Measurements from ENCODE around the gene MATK.

The MATK gene

DNA sequence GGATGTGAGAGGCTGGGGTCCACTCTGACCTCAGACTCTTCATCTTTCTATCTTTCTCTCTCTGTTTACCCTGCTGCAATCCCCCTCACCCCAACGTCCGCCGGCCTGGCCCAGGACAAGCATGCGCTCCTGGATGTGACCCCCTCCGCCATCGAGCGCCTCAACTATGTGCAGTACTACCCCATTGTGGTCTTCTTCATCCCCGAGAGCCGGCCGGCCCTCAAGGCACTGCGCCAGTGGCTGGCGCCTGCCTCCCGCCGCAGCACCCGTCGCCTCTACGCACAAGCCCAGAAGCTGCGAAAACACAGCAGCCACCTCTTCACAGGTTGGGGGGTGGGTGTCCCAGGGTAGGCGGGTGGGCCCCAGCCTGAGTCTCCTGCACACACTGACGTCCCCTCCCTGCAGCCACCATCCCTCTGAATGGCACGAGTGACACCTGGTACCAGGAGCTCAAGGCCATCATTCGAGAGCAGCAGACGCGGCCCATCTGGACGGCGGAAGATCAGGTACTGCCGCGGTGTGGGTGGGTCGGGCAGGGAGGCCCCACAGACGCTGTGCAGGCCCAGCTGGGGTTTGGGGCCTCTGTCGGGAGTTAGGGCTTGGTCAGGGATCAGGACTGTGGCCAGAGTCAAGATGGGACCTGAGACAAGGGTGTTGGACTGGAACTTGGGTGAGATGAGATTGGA lies 39.7 kb downstream of the MATK start:
- H3K27me3 Mint-ChIP-seq (ENCODE audit: low read depth, poor library complexity), result peaks cover 10% of the 10 kb centered on the region
- no peak overlapping the region for H3K4me3 Mint-ChIP-seq
- TF ChIP-seq, protein P1, sequence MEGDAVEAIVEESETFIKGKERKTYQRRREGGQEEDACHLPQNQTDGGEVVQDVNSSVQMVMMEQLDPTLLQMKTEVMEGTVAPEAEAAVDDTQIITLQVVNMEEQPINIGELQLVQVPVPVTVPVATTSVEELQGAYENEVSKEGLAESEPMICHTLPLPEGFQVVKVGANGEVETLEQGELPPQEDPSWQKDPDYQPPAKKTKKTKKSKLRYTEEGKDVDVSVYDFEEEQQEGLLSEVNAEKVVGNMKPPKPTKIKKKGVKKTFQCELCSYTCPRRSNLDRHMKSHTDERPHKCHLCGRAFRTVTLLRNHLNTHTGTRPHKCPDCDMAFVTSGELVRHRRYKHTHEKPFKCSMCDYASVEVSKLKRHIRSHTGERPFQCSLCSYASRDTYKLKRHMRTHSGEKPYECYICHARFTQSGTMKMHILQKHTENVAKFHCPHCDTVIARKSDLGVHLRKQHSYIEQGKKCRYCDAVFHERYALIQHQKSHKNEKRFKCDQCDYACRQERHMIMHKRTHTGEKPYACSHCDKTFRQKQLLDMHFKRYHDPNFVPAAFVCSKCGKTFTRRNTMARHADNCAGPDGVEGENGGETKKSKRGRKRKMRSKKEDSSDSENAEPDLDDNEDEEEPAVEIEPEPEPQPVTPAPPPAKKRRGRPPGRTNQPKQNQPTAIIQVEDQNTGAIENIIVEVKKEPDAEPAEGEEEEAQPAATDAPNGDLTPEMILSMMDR (IDR thresholded peaks at IDR 0.05), result no peak
- DNase-seq, result no peak
- H3K4me1 Mint-ChIP-seq, result no peaks in the 10 kb centered on the region
- H3K36me3 Mint-ChIP-seq (ENCODE audit: low read depth), result peaks cover 8% of the 10 kb centered on the region
- H3K9me3 Mint-ChIP-seq, result no peaks in the 10 kb centered on the region
- H3K27ac Mint-ChIP-seq, result no peak overlapping the region

DNA sequence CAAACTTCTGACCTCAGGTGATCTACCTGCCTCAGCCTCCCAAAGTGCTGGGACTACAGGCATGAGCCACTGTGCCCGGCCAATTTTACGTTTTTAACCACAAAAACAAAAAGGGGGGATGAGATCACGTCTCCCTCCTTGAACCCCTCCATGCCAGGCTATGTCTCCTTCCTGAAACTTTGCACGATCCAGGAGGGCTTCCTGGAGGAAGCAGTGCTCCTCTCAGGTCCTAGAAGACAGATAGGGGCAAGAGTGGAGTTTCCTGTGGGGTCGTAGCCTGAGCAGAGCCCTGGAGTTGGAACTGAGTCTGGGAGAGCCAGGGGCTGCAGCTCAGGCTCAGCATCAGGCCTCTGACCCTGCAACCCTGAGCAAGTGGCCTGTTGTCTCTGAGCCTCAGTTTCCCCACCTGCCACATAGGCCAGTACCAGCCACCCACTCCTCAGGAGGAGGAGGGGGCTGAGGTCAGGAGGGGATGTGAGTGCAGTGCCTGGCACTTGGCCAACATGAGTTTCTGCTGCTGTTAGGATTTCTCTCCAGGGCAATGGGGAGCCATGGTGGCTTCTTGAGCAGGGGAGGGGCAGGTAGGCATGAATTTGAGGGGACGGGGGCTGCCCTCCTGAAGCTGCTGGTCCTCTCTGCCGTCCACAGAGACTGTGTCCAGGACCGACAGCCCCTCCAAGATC lies 40.7 kb downstream of the MATK start:
- Mint-ChIP-seq H3K27me3 (ENCODE audit: low read depth, poor library complexity) (peaks cover 10% of the 10 kb centered on the region), H3K36me3 (ENCODE audit: low read depth) (peaks cover 6% of the 10 kb centered on the region), H3K4me1 (no peaks in the 10 kb centered on the region), H3K9me3 (no peaks in the 10 kb centered on the region), H3K27ac (no peak overlapping the region), H3K4me3 (no peak overlapping the region)
- no peak for DNase-seq
- TF ChIP-seq, protein P1 (IDR thresholded peaks at IDR 0.05), result no peak

DNA sequence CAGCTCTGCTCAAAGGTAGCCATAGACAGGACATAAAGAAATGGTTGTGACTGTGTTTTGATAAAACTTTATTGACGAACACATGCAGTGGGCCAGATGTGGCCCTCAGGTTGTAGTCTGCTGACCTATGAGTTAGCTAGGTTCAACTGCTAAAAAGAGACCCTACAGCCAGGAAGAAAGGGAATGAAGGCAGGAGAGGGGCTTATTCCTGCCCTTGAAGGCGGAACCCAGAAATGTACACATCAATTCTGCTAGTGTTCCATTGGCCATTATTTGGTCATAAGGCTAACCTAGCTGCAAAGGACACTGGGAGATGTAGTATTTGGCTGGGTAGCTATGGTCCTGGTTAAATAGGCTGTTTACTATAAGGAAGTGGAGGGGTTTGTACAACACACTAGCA lies 42.7 kb downstream of the MATK start:
- H3K36me3 Mint-ChIP-seq (ENCODE audit: low read depth), result no peaks in the 10 kb centered on the region
- peaks cover 14% of the 10 kb centered on the region for H3K27me3 Mint-ChIP-seq (ENCODE audit: low read depth, poor library complexity)
- no peak overlapping the region for H3K4me3 Mint-ChIP-seq
- no peak overlapping the region for H3K27ac Mint-ChIP-seq
- TF ChIP-seq, protein P1 (IDR thresholded peaks at IDR 0.05), result no peak
- no peaks in the 10 kb centered on the region for H3K9me3 Mint-ChIP-seq
- no peak for DNase-seq
- no peaks in the 10 kb centered on the region for H3K4me1 Mint-ChIP-seq

DNA sequence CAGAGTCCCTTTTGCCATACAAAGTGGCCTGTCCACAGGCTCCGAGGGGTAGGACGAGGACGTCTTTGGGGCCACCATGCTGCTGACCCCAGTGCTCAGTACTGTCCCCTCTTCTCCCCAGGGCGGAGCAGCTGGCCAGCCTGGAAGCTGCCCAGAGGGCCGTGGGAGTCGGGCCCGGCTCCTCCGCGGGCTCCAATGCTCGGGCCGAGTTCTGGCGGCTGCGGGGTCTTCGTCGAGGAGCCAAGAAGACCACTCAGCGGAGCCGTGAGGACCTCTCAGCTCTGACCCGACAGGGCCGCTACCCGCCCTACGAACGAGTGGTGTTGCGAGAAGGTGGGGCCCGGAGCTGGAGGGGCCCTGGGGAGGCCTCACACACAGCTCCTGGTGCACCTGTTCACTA lies 45.8 kb downstream of the MATK start:
- no peaks in the 10 kb centered on the region for H3K9me3 Mint-ChIP-seq
- H3K4me3 Mint-ChIP-seq, result no peak overlapping the region
- no peaks in the 10 kb centered on the region for H3K4me1 Mint-ChIP-seq
- H3K27ac Mint-ChIP-seq, result no peak overlapping the region
- peaks cover 23% of the 10 kb centered on the region for H3K27me3 Mint-ChIP-seq (ENCODE audit: low read depth, poor library complexity)
- no peak for DNase-seq
- H3K36me3 Mint-ChIP-seq (ENCODE audit: low read depth), result no peaks in the 10 kb centered on the region
- TF ChIP-seq, protein P1 (IDR thresholded peaks at IDR 0.05), result no peak

DNA sequence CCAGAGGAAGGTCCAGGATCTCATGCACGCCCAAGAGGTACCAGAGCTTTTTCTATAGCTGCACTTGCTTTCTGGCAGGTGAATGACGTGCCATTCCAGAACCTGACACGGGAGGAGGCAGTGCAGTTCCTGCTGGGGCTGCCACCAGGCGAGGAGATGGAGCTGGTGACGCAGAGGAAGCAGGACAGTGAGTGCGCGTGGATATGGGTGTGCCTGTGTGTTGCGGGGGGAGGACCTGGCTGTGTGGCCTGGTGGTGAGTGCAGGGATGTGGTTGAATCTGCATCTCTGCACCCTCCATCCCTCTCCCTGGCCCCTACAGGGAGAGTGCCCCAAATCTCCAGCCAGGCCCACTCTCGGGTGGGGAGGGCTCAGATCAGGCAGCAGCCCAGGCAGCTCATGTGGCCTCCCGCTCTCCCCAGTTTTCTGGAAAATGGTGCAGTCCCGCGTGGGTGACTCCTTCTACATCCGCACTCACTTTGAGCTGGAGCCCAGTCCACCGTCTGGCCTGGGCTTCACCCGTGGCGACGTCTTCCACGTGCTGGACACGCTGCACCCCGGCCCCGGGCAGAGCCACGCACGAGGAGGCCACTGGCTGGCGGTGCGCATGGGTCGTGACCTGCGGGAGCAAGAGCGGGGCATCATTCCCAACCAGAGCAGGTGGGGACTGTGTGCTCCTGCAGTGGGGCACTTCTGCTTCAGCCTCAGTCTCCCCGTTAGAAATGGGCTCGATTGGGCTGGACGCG lies 47.5 kb downstream of the MATK start:
- no peak for DNase-seq
- Mint-ChIP-seq H3K9me3 (no peaks in the 10 kb centered on the region), H3K27me3 (ENCODE audit: low read depth, poor library complexity) (peaks cover 28% of the 10 kb centered on the region), H3K36me3 (ENCODE audit: low read depth) (no peaks in the 10 kb centered on the region), H3K4me1 (no peaks in the 10 kb centered on the region), H3K27ac (no peak overlapping the region), H3K4me3 (no peak overlapping the region)
- TF ChIP-seq, protein P1 (IDR thresholded peaks at IDR 0.05), result no peak

Data from nephron progenitor cell (in vitro differentiated cells).